ENCODE measurements around the gene DGKD. TPM values are rescaled to one million over a fixed set of nuclear protein-coding genes. Genes with fewer than 3 reads are reported as not detected.

The DGKD gene
- total and polyA plus RNA-seq, 12 donors = 6.8 to 43.8 (median 16.5) TPM

GRCh38 chr2:233464056-233464455 lies 109.8 kb downstream of the DGKD start:
- 92 to 97% (median 95%) methylated on average over 6 to 19 of the region's 19 CpGs for WGBS, 4 donors

GRCh38 chr2:233464531-233465240 lies 110.4 kb downstream of the DGKD start:
- Histone ChIP-seq H3K27me3 (no peaks in the 10 kb centered on the region), H3K9me3 (replicated peaks in 1 of 3) (no peaks in the 10 kb centered on the region), H3K4me3 (no peak overlapping the region), H3K36me3 (replicated peaks in 1 of 2) (peaks cover 0 to 58% of the 10 kb centered on the region in 2 donors), H3K27ac (no peak overlapping the region), H3K4me1 (replicated peaks in 1 of 2) (no peaks in the 10 kb centered on the region)
- WGBS, 4 donors = 86 to 92% (median 89%) methylated on average over 7 to 16 of the region's 16 CpGs
- no peak for DNase-seq
- intact Hi-C loops (cut with DNase I) = no loop called here
- TF ChIP-seq CTCF (IDR thresholded peaks at IDR 0.05) = no peak
- no peak for TF ChIP-seq POLR2A (IDR thresholded peaks at IDR 0.05)

More at GRCh38 chr2:233464056-233464455, 109.8 kb downstream of the DGKD start:
- intact Hi-C loops (cut with DNase I) = no loop called here
- TF ChIP-seq CTCF (IDR thresholded peaks at IDR 0.05) (no peak), POLR2A (IDR thresholded peaks at IDR 0.05) (no peak)
- Histone ChIP-seq H3K4me1 (replicated peaks in 1 of 2) (no peaks in the 10 kb centered on the region), H3K4me3 (no peak overlapping the region), H3K9me3 (replicated peaks in 1 of 3) (no peaks in the 10 kb centered on the region), H3K36me3 (replicated peaks in 1 of 2) (peaks cover 0 to 59% of the 10 kb centered on the region in 2 donors), H3K27ac (no peak overlapping the region), H3K27me3 (no peaks in the 10 kb centered on the region)
- DNase-seq = no peak

GRCh38 chr2:233466991-233467603 lies 112.8 kb downstream of the DGKD start:
- H3K27me3 ChIP-seq = no peaks in the 10 kb centered on the region
- no peak overlapping the region for H3K27ac ChIP-seq
- no peak overlapping the region for H3K4me3 ChIP-seq
- intact Hi-C loops (cut with DNase I) = no loop called here
- peak in 1 of 7 donors; percentile 5 for DNase-seq
- H3K36me3 ChIP-seq (replicated peaks in 1 of 2) = peaks cover 0 to 41% of the 10 kb centered on the region in 2 donors
- 95 to 97% (median 95%) methylated on average over 20 of the region's 20 CpGs for WGBS, 4 donors
- no peaks in the 10 kb centered on the region for H3K9me3 ChIP-seq (replicated peaks in 1 of 3)
- TF ChIP-seq CTCF (IDR thresholded peaks at IDR 0.05) (no peak), POLR2A (IDR thresholded peaks at IDR 0.05) (no peak)
- no peaks in the 10 kb centered on the region for H3K4me1 ChIP-seq (replicated peaks in 1 of 2)

GRCh38 chr2:233468047-233468740 lies 113.9 kb downstream of the DGKD start:
- intact Hi-C loops (cut with DNase I) = no loop called here
- 94 to 98% (median 96%) methylated on average over 11 to 22 of the region's 22 CpGs for WGBS, 4 donors
- no peak overlapping the region for H3K4me3 ChIP-seq
- no peak for DNase-seq
- no peaks in the 10 kb centered on the region for H3K9me3 ChIP-seq (replicated peaks in 1 of 3)
- no peak for TF ChIP-seq CTCF (IDR thresholded peaks at IDR 0.05)
- TF ChIP-seq POLR2A (IDR thresholded peaks at IDR 0.05) = no peak
- H3K27ac ChIP-seq = no peak overlapping the region
- H3K27me3 ChIP-seq = no peaks in the 10 kb centered on the region
- peaks cover 0 to 31% of the 10 kb centered on the region in 2 donors for H3K36me3 ChIP-seq (replicated peaks in 1 of 2)
- no peaks in the 10 kb centered on the region for H3K4me1 ChIP-seq (replicated peaks in 1 of 2)
